NCI-H2171 (cell line): ENCODE measurements around the gene WASF1.

Experiments used
- DNase-seq: peaks from one replicate; lab custom pipeline; 2025; lab: John Stamatoyannopoulos, UW

Gene WASF1

DNA sequence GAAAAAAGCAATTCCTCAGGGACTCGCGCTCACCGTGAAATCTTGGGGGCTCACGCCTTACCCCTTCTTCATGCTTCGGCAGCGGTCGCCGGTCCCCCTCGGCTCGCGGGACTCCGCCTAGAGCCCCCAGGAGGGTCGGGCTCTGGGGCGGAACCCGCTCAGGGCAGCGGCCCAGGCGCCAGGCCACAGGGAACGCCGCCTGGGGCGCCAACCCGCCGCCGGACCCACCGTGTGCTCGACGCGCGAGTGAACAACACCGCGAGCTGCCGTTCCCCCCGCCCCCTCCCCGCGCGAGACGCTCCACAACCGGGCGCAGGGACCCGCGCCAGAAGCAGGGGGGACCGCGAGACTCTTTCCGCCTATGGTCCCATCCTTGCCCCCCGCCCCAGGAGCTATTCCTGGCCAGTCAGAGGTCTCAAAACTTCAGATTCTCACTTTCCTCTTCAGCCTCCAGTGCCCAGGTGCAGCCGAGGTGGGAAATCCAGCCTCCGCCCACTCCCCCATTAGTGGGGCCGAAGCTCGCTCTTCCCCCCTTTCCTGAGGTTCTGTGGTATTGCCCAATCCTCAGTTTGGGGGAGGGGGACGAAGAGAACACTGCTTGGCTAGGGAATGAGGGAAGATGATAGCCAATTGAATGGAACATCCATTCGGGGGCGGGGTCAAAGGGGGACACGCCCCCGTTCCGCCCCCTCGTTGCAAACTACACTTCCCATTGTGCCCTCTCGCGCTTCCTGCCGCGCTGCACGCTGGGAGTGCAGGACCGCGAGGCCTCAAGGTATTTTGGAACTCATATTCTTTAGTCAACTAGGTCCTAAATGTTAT is at the start of gene WASF1:
WASF1 (minus strand) TSS at position 265 of the 822 bp plus-strand sequence. CDS start 52,069 bp downstream, outside the sequence.
- peak; percentile 92 for DNase-seq

DNA sequence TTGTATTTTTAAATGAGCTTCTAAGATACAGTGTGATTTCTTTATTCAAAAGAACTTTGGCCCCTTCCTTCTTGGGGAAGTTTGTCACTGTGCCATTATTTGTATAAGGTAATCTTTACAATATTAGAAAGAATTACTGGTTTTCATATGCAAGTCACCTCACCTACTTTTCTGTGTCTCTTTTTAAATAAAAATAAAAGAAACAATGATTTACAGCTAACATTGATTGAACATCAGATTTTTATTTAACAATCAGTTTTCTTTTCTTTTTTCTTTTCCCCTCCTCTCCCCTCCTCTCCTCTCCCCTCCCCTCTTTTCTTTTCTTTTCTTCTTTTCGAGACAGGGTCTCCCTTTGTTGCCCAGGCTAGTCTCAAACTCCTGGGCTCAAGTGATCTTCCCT is 46.8 kb upstream of the WASF1 start:
- no peak for DNase-seq

DNA sequence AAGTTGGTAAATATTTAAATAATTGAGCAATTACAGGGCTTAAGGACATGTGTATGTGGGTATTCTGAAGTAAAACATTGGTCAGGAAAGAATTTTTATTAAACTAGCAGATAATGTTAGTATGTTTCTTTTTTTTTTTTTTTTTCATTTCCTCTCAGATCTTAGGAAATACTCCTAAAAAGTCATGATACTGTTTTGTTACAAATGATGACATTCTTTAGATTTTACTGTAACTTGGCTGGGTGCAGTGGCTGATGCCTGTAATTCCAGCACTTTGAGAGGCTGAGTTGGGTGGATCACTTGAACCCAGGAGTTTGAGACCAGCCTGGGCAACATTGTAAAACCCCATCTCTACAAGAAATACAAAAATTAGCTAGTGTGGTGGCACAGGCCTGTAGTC is 42.3 kb upstream of the WASF1 start:
- no peak for DNase-seq

DNA sequence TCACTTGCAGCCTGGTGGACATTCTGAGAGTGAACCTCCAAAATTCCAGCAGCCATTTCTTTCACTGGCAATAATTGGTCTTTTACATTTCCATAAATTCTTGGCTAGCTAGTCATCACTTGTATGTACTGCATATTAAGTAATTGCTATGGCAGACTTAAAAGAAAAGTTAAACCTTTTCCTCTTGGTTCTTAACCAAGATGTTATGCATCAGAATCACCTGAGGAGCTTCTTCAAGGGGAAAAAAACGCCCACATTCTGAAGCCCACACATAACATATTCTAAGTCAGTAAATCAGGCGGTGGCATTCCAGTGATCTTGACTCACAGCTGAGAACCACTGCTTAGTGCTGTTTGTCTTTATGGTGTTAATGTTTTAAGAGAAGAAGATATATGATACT is 37.8 kb upstream of the WASF1 start:
- no peak for DNase-seq

GRCh38 chr6:110216140-110216539 is 36.7 kb upstream of the WASF1 start:
- DNase-seq = no peak

DNA sequence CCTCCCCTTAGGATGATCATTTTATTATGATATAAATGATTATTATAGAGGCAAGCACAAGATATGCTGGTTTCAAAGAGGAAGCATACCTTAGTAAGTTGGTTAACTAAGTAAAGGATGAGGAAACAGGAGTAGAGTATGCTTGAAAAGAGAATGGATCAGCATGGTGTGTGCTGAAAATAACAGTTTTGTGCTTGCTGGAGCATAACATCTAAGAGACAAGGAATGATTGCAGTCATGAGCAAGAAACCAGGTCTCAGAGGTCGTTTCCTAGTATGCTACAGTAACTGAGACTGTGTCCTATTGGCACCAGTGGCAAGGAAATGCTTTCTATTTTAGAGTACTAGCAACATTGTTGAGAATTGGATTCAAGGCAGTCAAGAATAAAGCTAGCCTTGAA is 34.9 kb upstream of the WASF1 start:
- DNase-seq = no peak

GRCh38 chr6:110211753-110212152 is 32.3 kb upstream of the WASF1 start:
- no peak for DNase-seq

GRCh38 chr6:110207652-110208051 is 28.2 kb upstream of the WASF1 start:
- DNase-seq = no peak

GRCh38 chr6:110201151-110201884 is 21.8 kb upstream of the WASF1 start:
- DNase-seq = no peak

DNA sequence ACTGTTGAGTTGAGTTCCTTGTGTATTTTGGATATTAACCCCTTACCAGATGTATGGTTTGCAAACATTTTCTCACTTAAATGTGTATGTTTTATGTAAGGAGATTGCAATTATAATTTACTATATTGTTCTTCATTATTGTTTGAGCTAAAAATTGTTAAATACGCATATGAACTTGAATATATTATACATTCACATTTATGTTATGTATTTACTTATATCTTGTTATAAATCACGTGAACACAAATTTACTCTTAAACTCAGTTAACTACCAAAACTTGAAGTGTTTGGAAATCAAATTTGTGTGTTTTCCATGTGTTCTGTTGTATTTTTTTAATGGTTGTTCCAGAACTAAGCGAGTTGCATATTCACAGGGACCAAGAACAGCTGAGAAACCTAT is 19.1 kb upstream of the WASF1 start:
- DNase-seq = no peak

DNA sequence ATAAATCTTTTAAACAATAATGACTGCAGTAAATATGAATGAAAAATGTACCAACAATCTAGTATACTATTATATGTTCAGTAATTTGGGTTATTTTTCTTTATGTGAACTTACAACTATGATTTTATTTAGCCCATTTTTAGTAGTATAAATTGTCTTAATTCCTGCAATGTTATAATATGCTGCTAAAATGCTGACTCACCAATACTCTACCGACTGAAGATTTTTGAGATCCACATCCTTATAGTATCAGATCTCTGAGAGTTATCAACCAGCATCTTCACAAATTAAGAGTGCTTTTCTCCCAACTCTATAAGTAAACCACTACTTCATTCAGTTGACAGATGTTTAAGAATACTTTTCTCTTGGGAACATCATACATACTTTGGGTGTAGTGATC is 17.4 kb upstream of the WASF1 start:
- no peak for DNase-seq

- DNase-seq = no peak
These were observed 16.2 kb upstream of the WASF1 start for GRCh38 chr6:110195639-110196038.

DNA sequence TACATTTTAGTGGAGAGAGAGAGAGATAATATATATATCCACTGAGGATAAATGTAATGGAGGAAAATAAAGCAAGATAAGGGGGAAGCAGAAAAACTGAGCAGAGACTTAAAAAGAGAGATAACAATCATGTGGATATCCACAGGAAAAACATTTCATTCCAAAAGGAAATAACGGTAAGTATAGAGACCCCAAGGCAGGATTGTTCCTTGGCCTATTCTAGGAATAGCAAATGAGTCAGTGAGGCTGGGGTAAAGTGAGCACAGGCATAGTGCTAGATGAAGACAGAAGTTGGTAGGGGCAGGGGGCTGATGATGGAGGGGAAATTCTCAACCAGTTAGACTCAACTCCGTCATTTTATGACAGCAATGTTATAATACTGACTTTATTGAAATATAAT is 12.0 kb upstream of the WASF1 start:
- DNase-seq = no peak

- no peak for DNase-seq
These were observed 11.3 kb upstream of the WASF1 start for GRCh38 chr6:110190726-110191125.

GRCh38 chr6:110188791-110189190 is 9.3 kb upstream of the WASF1 start:
- DNase-seq = no peak

DNA sequence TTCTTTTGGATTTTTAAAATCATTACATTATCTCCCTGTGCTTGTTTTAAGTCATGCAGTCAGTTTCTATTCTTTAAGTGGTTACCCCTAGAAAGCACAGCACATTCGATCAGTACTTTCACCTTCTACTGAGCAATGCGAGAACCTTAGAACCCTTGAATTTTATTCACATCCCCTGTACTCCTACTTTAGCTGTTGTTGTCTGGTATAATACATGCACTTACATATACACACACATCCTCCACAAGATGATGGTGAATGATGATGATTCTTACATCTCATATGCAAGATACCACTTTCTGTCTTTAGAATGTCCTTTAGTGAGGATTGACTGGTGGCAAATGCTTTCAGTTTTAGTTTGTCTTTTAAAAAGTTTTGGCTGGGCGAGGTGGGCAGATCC is 6.4 kb upstream of the WASF1 start:
- DNase-seq = no peak

- no peak for DNase-seq
These were observed 3.9 kb upstream of the WASF1 start for GRCh38 chr6:110183292-110183885.

GRCh38 chr6:110181131-110182030 is 1.9 kb upstream of the WASF1 start:
- no peak for DNase-seq

- no peak for DNase-seq
These were observed 948 bp upstream of the WASF1 start, which contains the start of gene CDC40 for GRCh38 chr6:110180228-110181008. CDC40 (plus strand) TSS chr6:110180427; CDS start chr6:110180445, 18 bp downstream.

GRCh38 chr6:110178626-110179405 is 654 bp downstream of the WASF1 start:
- peak; percentile 74 for DNase-seq
